Stimulated activated naive CD8-positive, alpha-beta T cell treated with anti-CD3 and anti-CD28 coated beads, Interleukin-15, Interleukin-2, amounts not matched to agents 100 ng/mL and 50 ng/mL, for 24 hours (primary cell): ENCODE results near the gene ULK2.
"Not testable (repeated sequence)": the region's sequence is repeated elsewhere in the genome, so short reads cannot be mapped to it uniquely, and the experiment has no call there.

ENCODE experiments used
- H3K27ac Mint-ChIP-seq: one replicate; pipeline ENCODE4 v1.8.0; 2021; ENCODE audit warnings: mild to moderate bottlenecking, mixed read lengths
- H3K27me3 Mint-ChIP-seq: one replicate; pipeline ENCODE4 v1.8.0; 2021; ENCODE audit warnings: mixed read lengths
- H3K36me3 Mint-ChIP-seq: one replicate; pipeline ENCODE4 v1.8.0; 2021; ENCODE audit warnings: low read depth, mixed read lengths
- H3K4me1 Mint-ChIP-seq: one replicate; pipeline ENCODE4 v1.8.0; 2021; ENCODE audit warnings: low read depth, mixed read lengths
- H3K4me3 Mint-ChIP-seq: one replicate; pipeline ENCODE4 v1.8.0; 2021; ENCODE audit warnings: mild to moderate bottlenecking, mixed read lengths
- H3K9me3 Mint-ChIP-seq: one replicate; pipeline ENCODE4 v1.8.0; 2021; ENCODE audit warnings: mixed read lengths

ULK2 gene

DNA sequence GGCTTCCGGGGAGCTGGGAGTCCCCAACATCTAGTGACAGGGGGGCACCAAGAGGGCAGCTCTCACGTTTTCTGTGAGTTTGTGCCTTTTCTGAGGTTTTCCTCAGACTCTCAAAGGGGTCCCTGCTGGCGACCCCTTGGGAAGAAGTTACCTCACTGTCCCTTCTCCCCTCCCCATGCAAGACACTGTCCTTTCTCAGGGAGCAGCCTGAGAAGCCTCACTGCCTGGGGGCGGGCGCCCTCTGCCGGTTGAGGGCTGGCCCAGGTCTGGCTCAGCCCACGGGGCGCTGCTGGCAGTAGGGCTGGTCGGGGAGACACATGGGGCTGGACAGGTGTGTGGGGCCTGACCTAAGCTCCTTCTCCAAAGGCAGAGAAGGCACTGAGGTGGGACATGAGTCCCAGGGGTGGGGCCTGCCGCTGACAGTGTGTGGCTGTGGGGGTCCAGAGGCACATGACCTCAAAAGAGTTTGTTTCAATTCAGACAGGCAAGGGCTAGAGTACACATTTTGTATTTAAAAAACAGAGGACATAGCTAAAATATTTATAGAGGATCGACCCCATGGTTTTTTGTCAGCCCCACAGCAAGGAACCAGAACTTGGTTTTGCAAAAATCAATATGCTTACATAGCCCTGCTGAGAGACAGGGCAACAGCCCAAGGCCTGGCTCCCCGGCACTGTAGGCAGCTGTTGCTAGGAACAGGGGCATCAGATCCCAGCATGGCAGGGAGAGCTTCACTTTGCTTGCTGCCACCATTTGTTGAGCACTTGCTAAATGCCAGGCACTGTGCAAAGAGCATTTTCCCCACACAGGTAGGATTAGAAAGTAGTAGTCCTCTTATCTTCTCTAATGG is 101.1 kb downstream of the ULK2 start:
- H3K4me1 Mint-ChIP-seq = peaks cover 23% of the 10 kb centered on the region
- H3K36me3 Mint-ChIP-seq = no peaks in the 10 kb centered on the region
- no peaks in the 10 kb centered on the region for H3K9me3 Mint-ChIP-seq
- H3K4me3 Mint-ChIP-seq = no peak overlapping the region
- no peak overlapping the region for H3K27ac Mint-ChIP-seq
- no peaks in the 10 kb centered on the region for H3K27me3 Mint-ChIP-seq

DNA sequence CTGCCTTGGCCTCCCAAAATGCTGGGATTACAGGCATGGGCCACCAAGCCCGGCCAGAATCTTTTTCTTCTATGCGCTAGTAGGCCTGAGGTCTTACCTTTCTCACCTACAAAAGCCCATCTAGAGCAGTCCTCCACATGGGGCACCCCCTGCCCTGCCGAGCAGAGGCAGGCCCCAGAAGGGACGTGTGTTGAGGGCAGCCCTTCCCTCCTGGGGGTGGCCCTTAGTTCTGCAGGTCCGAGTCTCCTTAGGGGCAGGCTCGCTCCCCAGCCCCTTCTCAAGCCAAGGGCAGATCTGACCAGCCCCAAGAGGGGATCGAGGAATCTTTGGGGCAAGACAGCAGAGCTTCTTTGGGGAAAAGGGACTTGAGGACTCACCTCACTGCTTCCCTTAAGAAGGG is 101.7 kb downstream of the ULK2 start:
- Mint-ChIP-seq H3K9me3 (no peaks in the 10 kb centered on the region), H3K27me3 (no peaks in the 10 kb centered on the region), H3K4me1 (peaks cover 17% of the 10 kb centered on the region), H3K27ac (no peak overlapping the region), H3K4me3 (no peak overlapping the region), H3K36me3 (no peaks in the 10 kb centered on the region)

DNA sequence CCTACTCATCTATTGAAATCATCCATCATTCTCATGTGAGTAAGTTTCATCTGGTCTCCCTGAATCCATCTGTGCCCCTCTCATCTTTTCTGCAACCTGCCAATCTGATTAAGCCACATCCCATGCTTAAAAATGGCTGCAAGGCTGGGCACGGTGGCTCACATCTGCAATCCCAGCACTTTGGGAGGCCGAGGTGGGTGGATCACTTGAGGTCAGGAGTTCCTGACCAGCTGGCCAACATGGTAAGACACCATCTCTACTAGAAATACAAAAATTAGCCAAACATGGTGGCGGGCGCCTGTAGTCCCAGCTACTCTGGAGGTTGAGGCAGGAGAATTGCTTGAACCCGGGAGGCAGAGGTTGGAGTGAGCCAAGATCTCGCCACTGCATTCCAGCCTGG is 103.7 kb downstream of the ULK2 start:
- H3K27me3 Mint-ChIP-seq, H3K4me1 Mint-ChIP-seq, H3K4me3 Mint-ChIP-seq, H3K9me3 Mint-ChIP-seq, H3K36me3 Mint-ChIP-seq, H3K27ac Mint-ChIP-seq: not testable (repeated sequence)

DNA sequence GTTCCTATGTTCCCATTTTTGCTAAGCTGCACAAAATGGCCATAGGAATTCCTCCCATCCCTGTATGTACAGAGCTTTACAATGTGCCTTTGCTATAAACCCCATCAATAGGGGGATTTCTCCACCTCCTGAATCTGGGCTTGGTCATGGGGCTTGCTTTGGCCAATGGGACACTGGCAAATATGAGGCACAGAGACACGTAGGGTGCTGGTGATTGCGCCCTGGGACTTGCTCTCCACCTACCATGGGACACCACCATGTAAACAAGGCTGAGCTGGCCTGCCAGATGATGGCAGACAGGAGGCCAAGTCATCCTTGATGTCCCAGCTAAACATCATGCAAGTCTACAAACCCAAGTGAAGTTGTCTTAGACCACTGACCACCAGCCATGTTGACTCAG is 104.3 kb downstream of the ULK2 start:
- Mint-ChIP-seq H3K4me1 (peaks cover 6% of the 10 kb centered on the region), H3K9me3 (no peaks in the 10 kb centered on the region), H3K27ac (no peak overlapping the region), H3K36me3 (no peaks in the 10 kb centered on the region), H3K4me3 (no peak overlapping the region), H3K27me3 (peaks cover 5% of the 10 kb centered on the region)

DNA sequence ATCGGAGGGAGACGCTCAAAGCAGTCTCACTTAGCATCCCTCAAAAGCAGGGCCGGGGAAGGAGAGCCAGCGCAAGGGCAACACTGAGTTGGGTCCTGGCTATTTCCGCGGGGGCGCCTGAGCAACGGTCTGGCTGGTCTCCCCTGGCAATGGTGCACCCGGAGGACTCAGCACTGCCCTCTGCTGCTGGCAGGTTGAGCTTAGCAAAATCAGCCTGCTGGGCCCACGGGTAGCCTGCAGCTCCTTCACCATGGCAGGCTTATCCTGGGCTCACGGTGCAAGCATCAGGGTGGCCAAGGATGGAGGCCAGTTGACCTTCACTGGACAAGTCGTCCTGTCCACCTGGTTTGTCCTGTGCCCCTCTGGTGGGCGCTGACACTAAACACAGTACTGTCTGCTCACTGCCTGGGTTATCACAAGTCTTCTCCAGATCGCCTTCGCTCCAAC is 105.2 kb downstream of the ULK2 start:
- no peaks in the 10 kb centered on the region for H3K4me1 Mint-ChIP-seq
- no peak overlapping the region for H3K27ac Mint-ChIP-seq
- H3K4me3 Mint-ChIP-seq = no peak overlapping the region

DNA sequence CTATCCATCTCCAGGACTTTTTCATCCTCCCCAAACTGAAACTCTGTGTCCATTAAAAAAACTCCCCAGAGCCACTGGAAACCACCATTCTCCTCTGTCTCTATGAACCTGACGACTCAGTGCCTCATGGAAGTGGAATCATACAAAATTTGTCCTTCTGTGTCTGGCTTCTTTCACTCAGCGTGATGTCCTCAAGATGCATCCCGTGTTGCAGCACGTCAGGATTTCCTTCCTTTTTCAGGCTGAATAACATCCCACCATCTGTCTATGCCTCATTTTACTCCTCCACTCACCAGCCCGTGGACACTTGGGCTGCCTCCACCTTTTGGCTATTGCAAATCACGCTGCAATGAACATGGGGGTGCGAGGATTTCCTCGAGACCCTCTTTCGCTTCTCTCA is 107.0 kb downstream of the ULK2 start:
- Mint-ChIP-seq H3K36me3 (no peaks in the 10 kb centered on the region), H3K4me3 (no peak overlapping the region), H3K9me3 (no peaks in the 10 kb centered on the region), H3K4me1 (peaks cover 7% of the 10 kb centered on the region), H3K27me3 (peaks cover 10% of the 10 kb centered on the region), H3K27ac (no peak overlapping the region)

More for the DNA sequence above, 105.2 kb downstream of the ULK2 start:
- peaks cover 5% of the 10 kb centered on the region for H3K27me3 Mint-ChIP-seq
- no peaks in the 10 kb centered on the region for H3K9me3 Mint-ChIP-seq
- H3K36me3 Mint-ChIP-seq = no peaks in the 10 kb centered on the region

DNA sequence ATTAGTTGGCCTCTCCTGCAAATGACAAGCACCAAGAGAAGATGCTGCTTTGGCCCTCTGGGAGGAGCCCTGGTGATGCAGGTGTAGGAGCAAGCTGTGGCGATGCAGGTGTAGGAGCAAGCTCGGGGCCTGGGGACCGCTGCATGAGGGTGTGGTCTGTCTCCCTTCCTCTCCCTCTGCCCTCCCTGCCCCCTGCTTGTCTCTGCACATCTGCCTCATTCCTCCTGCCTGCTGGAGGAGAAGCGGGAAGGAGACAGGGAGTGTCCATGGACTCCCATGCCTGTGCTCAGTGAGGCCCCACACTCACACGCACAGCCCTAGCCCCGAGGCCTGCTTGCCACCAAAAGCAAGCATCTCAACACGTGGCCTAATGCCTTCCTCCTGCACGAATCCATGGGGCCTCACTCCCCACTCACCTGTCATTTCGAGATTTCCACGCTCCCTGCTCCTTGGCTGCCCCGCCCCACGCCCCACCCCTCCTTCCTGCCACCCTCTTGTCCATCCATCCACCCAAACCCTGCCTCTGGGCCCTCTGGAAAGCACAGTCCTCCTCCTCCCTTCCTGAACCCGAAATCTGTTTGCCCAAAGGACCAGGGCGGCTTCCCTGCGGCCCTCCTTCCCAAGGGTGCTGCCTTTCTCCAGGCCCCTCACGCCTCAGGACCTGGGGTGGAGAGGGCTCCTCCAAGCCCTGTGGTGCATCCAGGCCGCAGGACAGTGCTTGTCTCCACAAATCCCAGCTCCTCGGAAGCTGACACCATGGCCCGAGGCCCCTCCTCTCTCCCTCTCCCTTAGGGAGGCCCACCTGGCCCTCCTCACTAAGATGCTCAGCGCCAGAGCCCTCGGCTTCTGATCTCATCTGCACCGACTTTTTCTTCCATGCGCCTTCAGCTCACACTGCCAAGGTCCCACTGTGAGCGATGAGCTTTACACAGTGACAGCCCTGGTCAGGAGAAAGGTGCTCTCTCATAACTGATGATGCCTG is 107.9 kb downstream of the ULK2 start:
- H3K36me3 Mint-ChIP-seq = no peaks in the 10 kb centered on the region
- peaks cover 16% of the 10 kb centered on the region for H3K4me1 Mint-ChIP-seq
- no peaks in the 10 kb centered on the region for H3K9me3 Mint-ChIP-seq
- no peak overlapping the region for H3K4me3 Mint-ChIP-seq
- H3K27me3 Mint-ChIP-seq = peaks cover 10% of the 10 kb centered on the region
- H3K27ac Mint-ChIP-seq = no peak overlapping the region

DNA sequence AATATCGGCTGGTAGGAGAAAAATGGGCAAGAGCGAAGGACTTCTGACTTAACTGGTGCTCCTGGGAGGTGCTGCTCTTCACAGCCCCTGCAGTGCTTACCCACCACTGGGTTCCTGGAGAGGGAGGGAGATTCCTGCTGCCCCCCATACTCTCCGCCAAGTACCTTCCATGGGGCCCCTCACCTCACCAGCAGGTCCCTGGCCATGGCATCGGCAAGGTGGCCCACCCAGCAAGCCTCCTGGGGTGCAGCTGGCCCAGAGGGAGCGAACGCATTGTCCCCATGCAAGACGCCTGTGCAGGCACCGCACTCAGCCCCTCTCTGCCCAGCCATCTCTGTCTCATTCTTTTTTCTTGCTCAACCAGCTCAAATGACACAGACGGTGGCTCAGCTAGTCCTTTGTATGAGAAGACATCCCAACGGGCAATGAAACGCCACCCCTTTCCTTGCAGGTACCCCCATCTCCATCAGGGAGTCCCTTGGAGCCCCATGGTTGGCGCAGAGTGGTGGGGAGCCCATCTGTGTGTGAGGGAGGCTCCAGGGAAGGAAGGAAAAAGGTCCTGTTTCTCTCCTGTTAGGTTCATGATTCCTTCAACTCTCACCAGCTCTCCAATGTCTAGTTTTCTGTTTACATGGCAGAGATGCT is 110.1 kb downstream of the ULK2 start:
- Mint-ChIP-seq H3K4me3 (no peak overlapping the region), H3K27ac (no peak overlapping the region), H3K9me3 (no peaks in the 10 kb centered on the region), H3K36me3 (no peaks in the 10 kb centered on the region), H3K4me1 (peaks cover 20% of the 10 kb centered on the region), H3K27me3 (peaks cover 10% of the 10 kb centered on the region)

DNA sequence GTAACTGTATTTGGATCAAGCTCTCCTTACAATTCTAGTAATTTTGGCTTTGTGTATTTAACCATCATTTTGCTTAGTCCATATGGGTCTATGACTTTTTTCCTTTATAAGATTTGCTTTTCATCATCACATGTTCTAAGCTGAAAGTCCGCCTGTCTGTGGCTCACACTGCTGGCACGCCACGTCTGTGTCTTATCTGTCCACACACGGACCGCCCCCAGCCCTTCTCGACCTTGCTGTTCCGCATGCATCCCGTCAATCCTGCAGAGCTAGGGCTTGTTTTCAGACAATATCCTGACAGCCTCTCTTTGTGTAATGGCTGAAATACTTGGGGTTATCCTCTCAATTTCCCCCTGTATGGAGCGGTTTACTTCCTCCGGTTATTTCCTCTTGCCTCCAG is 111.2 kb downstream of the ULK2 start:
- Mint-ChIP-seq H3K36me3 (no peaks in the 10 kb centered on the region), H3K27me3 (peaks cover 10% of the 10 kb centered on the region), H3K27ac (no peak overlapping the region), H3K9me3 (no peaks in the 10 kb centered on the region), H3K4me1 (peaks cover 20% of the 10 kb centered on the region), H3K4me3 (no peak overlapping the region)

DNA sequence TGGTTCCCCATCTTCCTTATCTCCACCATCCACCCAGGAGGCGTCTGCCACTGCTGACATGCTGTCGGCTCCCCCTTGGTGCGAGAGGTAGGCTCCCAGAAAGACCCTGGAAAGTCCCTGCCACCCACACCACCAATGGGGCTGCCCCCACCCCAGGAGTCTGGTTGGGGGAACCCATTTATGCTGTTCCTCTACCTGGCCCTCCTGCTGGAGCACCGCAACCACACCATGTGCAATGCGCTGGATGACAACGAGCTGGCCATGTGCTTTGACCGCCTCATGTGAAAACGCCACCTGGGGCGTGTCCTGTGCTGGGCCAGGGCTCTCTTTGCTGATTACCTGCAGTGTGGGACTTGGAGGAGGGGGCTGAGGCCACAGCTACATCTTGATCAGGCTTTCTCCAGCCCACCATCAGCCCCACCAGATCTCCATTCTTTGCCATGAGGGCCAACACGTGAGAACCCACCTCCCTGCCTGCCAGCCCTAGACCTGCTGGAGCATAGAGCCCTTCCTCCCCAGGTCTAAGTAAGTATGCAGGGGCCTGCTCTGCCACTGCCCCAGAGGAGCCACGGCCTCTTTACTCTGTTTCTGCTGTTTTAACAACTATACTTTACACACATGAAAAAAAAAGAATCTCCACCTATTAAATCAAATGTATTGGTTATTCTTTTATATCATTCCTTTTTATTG is 111.8 kb downstream of the ULK2 start:
- Mint-ChIP-seq H3K4me3 (peak overlapping the region; percentile 35), H3K36me3 (no peaks in the 10 kb centered on the region), H3K9me3 (no peaks in the 10 kb centered on the region), H3K4me1 (peaks cover 20% of the 10 kb centered on the region), H3K27ac (no peak overlapping the region), H3K27me3 (peaks cover 14% of the 10 kb centered on the region)

DNA sequence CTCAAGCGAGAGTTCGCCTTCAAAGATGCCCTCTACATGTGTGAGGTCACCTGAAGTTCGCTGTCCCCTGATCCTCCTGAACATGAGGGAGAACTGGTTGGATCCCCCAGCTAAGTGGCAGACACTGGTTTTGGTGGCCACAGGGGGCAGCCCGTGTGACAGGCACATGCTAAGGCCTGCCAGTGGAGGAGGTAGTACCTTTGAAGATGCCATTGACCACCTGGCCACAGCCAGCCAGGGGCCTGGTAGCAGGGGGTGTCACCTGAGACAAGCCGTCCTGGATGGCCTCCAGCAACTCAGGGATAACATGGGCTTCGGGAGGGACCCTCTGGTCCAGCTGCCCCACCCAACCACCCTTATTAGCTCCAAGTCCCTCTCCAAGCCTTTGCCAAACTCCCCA is 112.3 kb downstream of the ULK2 start:
- H3K27ac Mint-ChIP-seq = no peak overlapping the region
- H3K4me1 Mint-ChIP-seq = peaks cover 20% of the 10 kb centered on the region
- H3K27me3 Mint-ChIP-seq = peaks cover 17% of the 10 kb centered on the region
- no peaks in the 10 kb centered on the region for H3K9me3 Mint-ChIP-seq
- no peaks in the 10 kb centered on the region for H3K36me3 Mint-ChIP-seq
- peak overlapping the region; percentile 35 for H3K4me3 Mint-ChIP-seq

DNA sequence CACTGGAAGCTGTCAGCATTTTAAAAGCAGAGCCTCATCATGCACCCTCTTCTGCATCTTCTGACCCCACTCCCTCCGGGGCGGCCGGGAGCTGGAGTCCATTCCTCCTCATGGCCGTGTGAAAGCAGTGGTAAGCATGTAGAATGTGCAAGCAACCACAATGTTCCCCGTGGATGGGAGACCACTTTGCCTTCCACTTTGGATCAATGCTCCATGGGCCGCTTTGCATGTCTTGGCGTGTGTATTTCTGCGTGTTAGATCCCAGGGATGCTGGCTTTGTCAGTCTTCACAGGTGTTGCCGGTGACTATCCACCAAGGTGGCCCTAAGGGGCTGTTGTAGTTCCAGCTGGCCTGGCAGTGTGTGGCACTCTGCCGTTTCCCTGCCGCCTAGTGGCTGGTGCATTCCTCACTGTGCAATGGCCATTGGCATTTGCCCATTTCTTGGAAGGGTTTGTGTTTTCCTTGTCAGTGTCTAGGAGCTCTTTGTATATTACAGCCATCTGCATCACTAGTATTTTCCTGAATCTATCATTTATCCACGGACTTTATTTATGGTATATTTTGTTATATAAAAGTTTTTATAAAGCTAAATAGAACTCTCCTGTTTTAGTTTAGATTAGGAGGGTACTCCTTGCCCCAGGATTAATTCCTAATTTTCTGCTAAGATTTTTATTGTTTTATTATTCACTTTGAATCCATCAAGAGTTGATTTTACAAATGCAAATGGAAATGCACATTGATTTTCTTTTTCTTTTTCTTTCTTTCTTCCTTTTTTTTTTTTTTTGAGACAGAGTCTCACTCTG is 113.9 kb downstream of the ULK2 start:
- Mint-ChIP-seq H3K4me3 (no peak overlapping the region), H3K27ac (no peak overlapping the region), H3K9me3 (no peaks in the 10 kb centered on the region), H3K27me3 (peaks cover 17% of the 10 kb centered on the region), H3K36me3 (no peaks in the 10 kb centered on the region), H3K4me1 (peaks cover 20% of the 10 kb centered on the region)

DNA sequence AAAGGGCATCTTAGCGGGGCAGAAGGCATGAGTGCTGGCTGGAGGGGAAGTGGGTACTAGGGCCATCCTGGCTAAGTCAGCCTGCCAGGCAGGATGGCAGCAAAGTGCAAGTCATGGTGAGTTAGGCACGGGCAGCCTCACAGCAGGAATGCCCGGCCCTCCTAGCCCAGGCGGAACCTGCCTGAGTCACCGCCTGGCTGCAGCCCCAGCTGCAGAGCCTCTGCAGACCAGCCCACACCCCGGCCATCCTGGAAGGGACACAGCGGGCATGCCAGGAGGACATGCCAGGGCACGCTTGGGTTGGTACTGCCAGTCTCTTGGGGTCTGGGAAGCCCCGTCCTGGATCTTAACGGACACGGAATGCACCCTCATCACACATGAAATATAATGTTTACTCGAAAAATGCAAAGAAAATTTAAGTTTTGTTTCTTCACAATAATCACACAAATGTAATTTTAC is 114.7 kb downstream of the ULK2 start:
- peaks cover 17% of the 10 kb centered on the region for H3K27me3 Mint-ChIP-seq
- no peaks in the 10 kb centered on the region for H3K36me3 Mint-ChIP-seq
- no peak overlapping the region for H3K27ac Mint-ChIP-seq
- H3K4me1 Mint-ChIP-seq = peaks cover 20% of the 10 kb centered on the region
- no peaks in the 10 kb centered on the region for H3K9me3 Mint-ChIP-seq
- H3K4me3 Mint-ChIP-seq = no peak overlapping the region
